GM18508 (cell line): ENCODE measurements around the gene PANK3.

Source experiments
- ATAC-seq: cut with Tn5 transposase; IDR thresholded peaks from one replicate; pipeline ENCODE4 v1.9.1; 2021; ENCODE audit warnings: moderate number of reproducible peaks; ENCODE audit not compliant: insufficient read depth, unreplicated experiment

PANK3 gene

GRCh38 chr5:168578538-168579487 lies at the start of gene PANK3:
Gene PANK3, minus strand, starts transcription at chr5:168579368. Its CDS starts 85 bp downstream, at chr5:168579283.
- ATAC-seq, result peak; percentile 20

- ATAC-seq, result no peak
Observed at GRCh38 chr5:168624850-168625364, 45.7 kb upstream of the PANK3 start.

- ATAC-seq, result no peak
Observed at GRCh38 chr5:168620807-168621206, 41.6 kb upstream of the PANK3 start.

GRCh38 chr5:168614661-168615060 lies 35.5 kb upstream of the PANK3 start:
- ATAC-seq, result no peak

- ATAC-seq, result no peak
Observed at GRCh38 chr5:168613996-168614395, 34.8 kb upstream of the PANK3 start.

DNA sequence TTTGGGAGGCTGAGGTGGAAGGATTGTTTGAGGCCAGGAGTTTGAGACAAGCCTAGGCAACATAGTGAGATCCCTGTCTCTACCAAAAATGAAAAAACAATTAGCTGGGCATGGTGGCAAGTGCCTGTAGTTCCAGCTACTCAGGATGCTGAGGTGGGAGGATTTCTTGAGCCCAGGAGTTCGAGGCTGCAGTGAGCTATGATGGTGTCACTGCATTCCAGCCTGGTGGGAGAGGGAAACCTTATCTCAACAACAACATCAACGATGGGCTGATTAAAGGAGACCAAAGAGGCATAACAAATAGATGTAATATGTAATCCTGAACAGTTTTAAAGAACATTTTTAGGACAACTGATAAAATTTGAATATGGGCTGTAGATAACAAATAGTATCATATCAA lies 34.2 kb upstream of the PANK3 start:
- no peak for ATAC-seq

GRCh38 chr5:168612996-168613395 lies 33.8 kb upstream of the PANK3 start:
- no peak for ATAC-seq

GRCh38 chr5:168612123-168612522 lies 33.0 kb upstream of the PANK3 start:
- ATAC-seq, result no peak

DNA sequence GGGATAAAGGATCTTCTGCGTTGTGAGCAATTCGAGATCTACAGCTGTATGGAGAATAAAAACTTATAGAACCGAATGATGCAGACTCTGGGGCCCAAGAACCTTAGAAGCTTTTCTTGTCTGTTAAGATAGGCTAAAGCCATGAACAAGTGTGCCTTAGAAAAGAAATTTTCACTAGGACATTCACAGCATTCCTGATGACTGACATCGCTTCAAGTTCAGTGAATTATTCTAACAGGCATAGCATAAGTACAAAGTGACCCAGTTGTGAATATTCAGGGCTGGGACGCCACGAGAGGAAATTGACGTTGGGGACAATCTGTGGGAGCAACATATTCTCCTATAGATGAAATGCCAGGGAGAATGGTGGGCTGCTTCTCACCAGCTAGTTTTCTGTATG lies 32.0 kb upstream of the PANK3 start:
- ATAC-seq, result no peak

GRCh38 chr5:168609806-168610482 lies 30.8 kb upstream of the PANK3 start:
- ATAC-seq, result no peak

- no peak for ATAC-seq
Observed at GRCh38 chr5:168608821-168609220, 29.7 kb upstream of the PANK3 start.

DNA sequence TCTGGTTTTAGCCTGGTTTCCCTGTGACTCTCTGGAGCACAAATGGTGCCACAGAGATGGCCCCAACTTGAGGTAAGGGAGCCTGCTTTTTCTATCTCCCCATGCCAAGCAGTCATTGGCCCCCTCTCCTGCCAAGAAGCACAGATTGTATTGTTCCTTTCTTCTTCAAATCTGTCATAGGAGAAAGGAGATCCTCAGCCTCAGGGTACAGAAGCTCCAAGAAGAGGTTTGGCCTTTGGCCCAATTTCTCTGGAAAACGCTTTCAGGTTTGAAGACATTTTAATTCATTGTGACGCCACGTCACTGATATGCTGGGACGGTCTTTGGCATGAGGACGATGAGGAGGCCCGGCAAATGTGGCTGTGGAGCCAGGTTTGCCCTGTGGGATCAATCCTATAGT lies 29.2 kb upstream of the PANK3 start:
- no peak for ATAC-seq

GRCh38 chr5:168607946-168608345 lies 28.8 kb upstream of the PANK3 start:
- no peak for ATAC-seq

- no peak for ATAC-seq
Observed at GRCh38 chr5:168606562-168606961, 27.4 kb upstream of the PANK3 start.

GRCh38 chr5:168604436-168604835 lies 25.3 kb upstream of the PANK3 start:
- no peak for ATAC-seq

GRCh38 chr5:168603746-168604145 lies 24.6 kb upstream of the PANK3 start:
- ATAC-seq, result no peak

DNA sequence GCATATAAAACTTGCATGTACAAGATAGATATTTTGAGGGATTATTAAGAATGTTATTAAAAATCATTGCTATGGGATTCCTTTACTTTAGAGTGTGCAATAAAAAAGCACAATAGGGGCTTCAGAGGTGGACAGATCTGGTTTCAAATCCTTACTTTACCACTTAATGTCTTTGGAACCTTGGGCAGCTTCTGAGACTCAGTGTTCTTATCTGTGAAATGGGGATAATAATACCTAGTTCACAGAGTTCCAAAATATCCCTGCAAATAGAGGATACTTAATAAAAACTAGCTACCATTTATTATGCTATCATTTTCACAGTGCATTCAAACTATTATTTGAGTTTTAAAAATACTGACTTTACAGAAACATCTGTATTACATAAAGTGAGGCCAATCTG lies 23.3 kb upstream of the PANK3 start:
- no peak for ATAC-seq

- no peak for ATAC-seq
Observed at GRCh38 chr5:168601972-168602371, 22.8 kb upstream of the PANK3 start.

- no peak for ATAC-seq
Observed at GRCh38 chr5:168600409-168600808, 21.2 kb upstream of the PANK3 start.

DNA sequence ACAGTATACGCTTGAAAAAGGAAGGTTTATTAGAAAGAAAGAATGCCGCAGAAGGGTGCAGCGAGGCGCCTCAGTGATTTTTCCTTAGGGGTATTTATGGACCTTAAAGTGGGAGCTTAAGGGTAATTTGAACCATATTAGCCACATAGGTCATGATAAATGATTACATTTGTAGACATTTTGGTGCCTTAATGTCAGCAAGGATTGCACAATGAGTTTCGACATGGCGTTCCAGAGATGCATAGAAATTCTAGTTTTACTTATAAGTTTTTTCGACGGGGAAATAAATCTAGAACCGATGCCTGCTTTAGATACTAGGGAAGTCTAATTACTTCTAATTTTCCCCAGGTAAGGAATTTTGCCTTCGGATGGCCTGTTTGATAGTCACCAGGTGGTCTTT lies 20.7 kb upstream of the PANK3 start:
- ATAC-seq, result no peak

- no peak for ATAC-seq
Observed at GRCh38 chr5:168598639-168599038, 19.5 kb upstream of the PANK3 start.
